HEK293 (cell line): Measurements from ENCODE around the gene TET3.

Experiments
- CTCF ChIP-seq: fragments of 450-650 bp; formaldehyde crosslinking; IDR thresholded peaks from 2 replicates; pipeline ENCODE4 v1.5.1; 2016; ENCODE audit warnings: missing biosample characterization, missing genetic modification characterization
- PBX3 ChIP-seq: sonication (generic); formaldehyde crosslinking; IDR thresholded peaks from 2 replicates; pipeline ENCODE4 v1.8.1; 2022; ENCODE audit warnings: mild to moderate bottlenecking, moderate library complexity, missing genetic modification reagents
- YY1 ChIP-seq: fragments of 450-650 bp; formaldehyde crosslinking; IDR thresholded peaks from 2 replicates; pipeline ENCODE4 v1.5.1; 2018; ENCODE audit warnings: missing biosample characterization, missing genetic modification characterization
- ZNF146 ChIP-seq: fragments of 450-650 bp; formaldehyde crosslinking; IDR thresholded peaks from 2 replicates; pipeline ENCODE4 v1.5.1; 2016; ENCODE audit warnings: missing biosample characterization, missing genetic modification characterization
- ZNF174 ChIP-seq: fragments of 450-650 bp; formaldehyde crosslinking; IDR thresholded peaks from 2 replicates; pipeline ENCODE4 v1.5.0; 2017; ENCODE audit warnings: missing biosample characterization, mild to moderate bottlenecking, missing genetic modification characterization
- ZNF211 ChIP-seq: fragments of 450-650 bp; formaldehyde crosslinking; IDR thresholded peaks from 2 replicates; pipeline ENCODE4 v1.5.1; 2016; ENCODE audit warnings: low read depth, missing biosample characterization, missing genetic modification characterization
- ZNF639 ChIP-seq: fragments of 450-650 bp; formaldehyde crosslinking; IDR thresholded peaks from 2 replicates; pipeline ENCODE4 v1.5.1; 2016; ENCODE audit warnings: missing biosample characterization, missing genetic modification characterization
- ZNF645 ChIP-seq: fragments of 450-650 bp; formaldehyde crosslinking; IDR thresholded peaks from 2 replicates; pipeline ENCODE4; 2016; ENCODE audit warnings: missing biosample characterization, missing genetic modification characterization
- ZNF670 ChIP-seq: fragments of 450-650 bp; formaldehyde crosslinking; IDR thresholded peaks from 2 replicates; pipeline ENCODE4 v1.5.1; 2016; ENCODE audit warnings: missing biosample characterization, missing genetic modification characterization, low read depth

- no peak for TF ChIP-seq CTCF
- TF ChIP-seq ZNF670 (tag by site-specific recombination) = no peak
- no peak for TF ChIP-seq ZNF645
- TF ChIP-seq PBX3 (CRISPR knock-in tag) = no peak
- TF ChIP-seq ZNF639 (tag by site-specific recombination) = no peak
- no peak for TF ChIP-seq ZNF174
- TF ChIP-seq ZNF211 (tag by site-specific recombination) = no peak
- no peak for TF ChIP-seq YY1 (tag by site-specific recombination)
- no peak for TF ChIP-seq ZNF146
Measured at GRCh38 chr2:74024216-74024615, 39.5 kb downstream of the TET3 start.
